HG02973 (cell line): ENCODE results near the gene BLNK.
A peak's percentile ranks its signal among the peaks of the same experiment; 100 is the strongest.
"Not testable (repeated sequence)": the region's sequence is repeated elsewhere in the genome, so short reads cannot be mapped to it uniquely, and the experiment has no call there.

Source experiments
- ATAC-seq: cut with Tn5 transposase; IDR thresholded peaks from one replicate; pipeline ENCODE4 v1.9.1; 2021; ENCODE audit warnings: moderate library complexity; ENCODE audit not compliant: unreplicated experiment

Gene BLNK

GRCh38 chr10:96271016-96271815 lies at the start of gene BLNK:
BLNK (minus strand) TSS chr10:96271569; CDS start chr10:96271398, 171 bp downstream.
- ATAC-seq = peak; percentile 62

- ATAC-seq = no peak
Observed at GRCh38 chr10:96319754-96320474, 48.5 kb upstream of the BLNK start.

GRCh38 chr10:96317067-96317833 lies 45.9 kb upstream of the BLNK start:
- ATAC-seq = no peak

GRCh38 chr10:96313344-96313743 lies 42.0 kb upstream of the BLNK start:
- no peak for ATAC-seq

- ATAC-seq = no peak
Observed at GRCh38 chr10:96311180-96311715, 39.9 kb upstream of the BLNK start.

GRCh38 chr10:96310321-96310669 lies 38.9 kb upstream of the BLNK start:
- ATAC-seq = no peak

- ATAC-seq = no peak
Observed at GRCh38 chr10:96309628-96310320, 38.4 kb upstream of the BLNK start.

- ATAC-seq = not testable (repeated sequence)
Observed at GRCh38 chr10:96308854-96309253, 37.5 kb upstream of the BLNK start.

GRCh38 chr10:96306516-96306915 lies 35.1 kb upstream of the BLNK start:
- no peak for ATAC-seq

- ATAC-seq = no peak
Observed at GRCh38 chr10:96305019-96305418, 33.6 kb upstream of the BLNK start.

GRCh38 chr10:96304230-96304629 lies 32.9 kb upstream of the BLNK start, which contains the start of gene DNTT:
DNTT (plus strand) TSS chr10:96304434; CDS start chr10:96304498, 64 bp downstream.
- no peak for ATAC-seq

- no peak for ATAC-seq
Observed at GRCh38 chr10:96301616-96302015, 30.2 kb upstream of the BLNK start.

- ATAC-seq = no peak
Observed at GRCh38 chr10:96299383-96299782, 28.0 kb upstream of the BLNK start.

GRCh38 chr10:96298362-96298761 lies 27.0 kb upstream of the BLNK start:
- ATAC-seq = no peak

GRCh38 chr10:96297486-96297885 lies 26.1 kb upstream of the BLNK start:
- ATAC-seq = no peak

GRCh38 chr10:96295475-96295874 lies 24.1 kb upstream of the BLNK start:
- ATAC-seq = no peak

GRCh38 chr10:96292971-96293920 lies 21.9 kb upstream of the BLNK start:
- peak; percentile 46 for ATAC-seq

- ATAC-seq = no peak
Observed at GRCh38 chr10:96290368-96291133, 19.2 kb upstream of the BLNK start.
